Activated CD4-positive, alpha-beta T cell treated with anti-CD3 and anti-CD28 coated beads for 48 hours (primary cell): ENCODE measurements around the gene GABRG3.
A peak's percentile ranks its signal among the peaks of the same experiment; 100 is the strongest.
"Not testable (repeated sequence)": the region's sequence is repeated elsewhere in the genome, so short reads cannot be mapped to it uniquely, and the experiment has no call there.

ENCODE experiments used
- DNase-seq: peaks from one replicate; pipeline ENCODE4 v3.0.0-alpha.2; 2020

Gene GABRG3

DNA sequence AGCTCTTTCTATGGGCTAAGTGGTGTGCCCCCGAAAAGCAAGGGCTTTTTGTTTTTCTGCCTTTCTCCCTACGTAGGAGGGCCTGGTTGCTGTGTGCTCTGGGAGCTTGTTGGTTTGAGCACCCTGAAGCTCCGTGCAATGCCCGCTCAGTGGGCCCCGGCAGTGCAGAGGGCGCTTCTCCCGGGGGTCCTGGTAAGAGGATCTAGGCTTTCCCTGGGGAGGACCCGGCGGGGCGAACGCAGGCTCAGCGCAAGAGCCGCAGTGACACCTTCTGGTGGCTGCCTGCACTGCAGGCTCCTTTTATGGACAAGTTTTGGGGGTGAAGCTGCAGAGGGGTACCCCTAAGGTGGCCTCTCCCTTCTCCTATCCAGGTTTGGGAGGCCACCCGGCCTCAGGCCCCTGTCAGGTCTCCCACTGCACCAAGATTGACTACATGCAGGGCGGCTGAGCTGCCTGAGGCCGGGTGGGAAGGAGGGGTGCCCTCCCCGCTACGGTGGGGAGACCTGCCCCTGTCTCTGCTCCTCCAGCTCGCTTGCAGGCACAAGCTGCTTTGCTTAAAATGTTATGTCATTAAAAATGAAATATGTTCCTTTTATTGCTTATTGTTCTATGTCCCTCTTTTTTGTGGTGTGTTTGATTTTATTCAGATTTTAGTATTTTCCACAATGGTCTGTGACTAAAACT lies 387.9 kb downstream of the GABRG3 start:
- DNase-seq: peak; percentile 32

DNA sequence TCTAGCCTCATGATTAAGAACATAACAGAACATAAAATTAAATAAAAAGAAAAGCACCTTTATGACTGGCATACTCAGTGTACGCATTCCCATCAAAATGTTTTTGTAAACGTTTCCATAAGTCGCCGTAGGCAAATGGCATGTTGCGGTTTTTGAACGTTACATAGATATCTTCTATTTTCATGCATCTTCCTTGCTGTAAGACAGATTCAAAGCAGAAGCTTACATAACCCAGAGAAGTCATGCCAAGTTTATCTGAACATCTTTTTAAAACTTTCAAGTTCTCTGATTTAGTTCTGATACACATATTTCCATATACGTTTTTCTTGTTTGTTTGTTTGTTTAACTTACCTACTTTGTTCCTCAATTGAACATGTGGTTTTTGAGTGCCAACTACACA lies 388.6 kb downstream of the GABRG3 start:
- no peak for DNase-seq

DNA sequence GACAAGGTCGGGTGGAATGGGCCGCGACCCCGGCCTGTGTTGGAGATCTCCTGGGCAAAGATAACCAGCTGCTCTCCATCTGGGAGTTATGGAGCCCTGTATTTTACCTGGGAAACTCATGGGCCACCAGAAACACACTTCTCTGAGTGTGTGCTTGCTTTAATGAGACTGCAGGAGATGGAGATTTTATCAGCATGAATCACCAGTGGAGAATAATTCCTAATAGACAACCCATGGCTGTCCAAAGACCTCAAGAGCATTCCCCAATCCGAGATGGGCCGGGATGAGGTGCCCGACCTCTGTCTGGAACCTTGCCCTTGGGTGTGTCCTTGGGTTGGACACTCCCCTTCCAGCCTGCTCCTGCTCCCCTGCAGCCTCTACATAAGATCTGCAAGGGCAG lies 389.3 kb downstream of the GABRG3 start:
- DNase-seq: no peak

DNA sequence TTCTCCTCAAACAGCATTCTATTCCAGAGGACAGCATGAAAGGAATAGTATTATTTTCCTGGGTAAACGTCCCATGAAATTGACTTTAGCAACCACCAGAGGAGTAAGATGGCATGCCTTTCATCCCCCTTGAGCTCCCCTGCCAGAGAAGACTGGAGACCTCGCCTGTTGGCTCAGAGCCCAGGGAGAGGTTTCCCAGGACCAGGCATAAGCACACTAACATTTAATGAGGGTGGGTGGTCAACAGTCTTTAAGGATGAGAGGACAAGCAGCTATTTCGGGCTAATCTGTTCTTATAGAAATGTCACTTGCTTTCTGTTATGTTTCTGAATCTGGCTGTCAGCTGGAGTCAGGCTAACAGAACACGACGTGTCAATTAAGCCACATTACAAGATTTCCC lies 390.5 kb downstream of the GABRG3 start:
- no peak for DNase-seq

DNA sequence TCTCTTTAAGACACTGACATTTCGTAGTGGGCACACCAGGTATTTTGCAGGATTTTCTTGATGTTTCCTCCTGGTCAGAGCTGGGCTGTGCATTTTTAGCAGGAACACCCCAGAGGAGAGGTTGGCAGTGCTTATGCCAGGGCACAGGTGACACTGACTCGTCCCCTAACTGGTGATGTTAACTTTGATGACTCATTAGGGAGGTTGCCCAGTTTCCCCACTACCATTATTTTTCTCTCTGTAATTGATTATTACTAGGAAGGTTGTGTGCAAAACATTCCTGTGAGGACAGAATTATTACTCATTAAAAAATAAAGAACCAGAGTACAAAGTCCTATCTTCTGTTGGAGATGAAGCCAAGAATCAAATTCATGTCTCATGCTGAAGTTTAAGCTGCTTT lies 394.5 kb downstream of the GABRG3 start:
- no peak for DNase-seq

DNA sequence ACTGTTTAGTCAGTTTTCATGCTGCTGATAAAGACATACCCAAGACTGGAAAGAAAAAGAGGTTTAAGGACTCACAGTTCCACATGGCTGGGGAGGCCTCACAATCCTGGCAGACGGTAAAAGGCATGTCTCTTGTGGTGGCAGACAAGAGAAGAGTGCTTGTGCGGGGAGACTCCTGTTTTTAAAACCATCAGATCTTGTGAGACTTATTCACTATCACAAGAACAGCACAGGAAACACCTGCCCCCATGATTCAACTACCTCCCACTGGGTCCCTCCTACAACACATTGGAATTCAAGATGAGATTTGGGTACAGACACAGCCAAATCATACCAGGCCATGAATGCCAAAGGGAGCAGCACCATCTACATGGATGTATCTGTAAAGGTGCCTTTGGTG lies 406.4 kb downstream of the GABRG3 start:
- DNase-seq: not testable (repeated sequence)

DNA sequence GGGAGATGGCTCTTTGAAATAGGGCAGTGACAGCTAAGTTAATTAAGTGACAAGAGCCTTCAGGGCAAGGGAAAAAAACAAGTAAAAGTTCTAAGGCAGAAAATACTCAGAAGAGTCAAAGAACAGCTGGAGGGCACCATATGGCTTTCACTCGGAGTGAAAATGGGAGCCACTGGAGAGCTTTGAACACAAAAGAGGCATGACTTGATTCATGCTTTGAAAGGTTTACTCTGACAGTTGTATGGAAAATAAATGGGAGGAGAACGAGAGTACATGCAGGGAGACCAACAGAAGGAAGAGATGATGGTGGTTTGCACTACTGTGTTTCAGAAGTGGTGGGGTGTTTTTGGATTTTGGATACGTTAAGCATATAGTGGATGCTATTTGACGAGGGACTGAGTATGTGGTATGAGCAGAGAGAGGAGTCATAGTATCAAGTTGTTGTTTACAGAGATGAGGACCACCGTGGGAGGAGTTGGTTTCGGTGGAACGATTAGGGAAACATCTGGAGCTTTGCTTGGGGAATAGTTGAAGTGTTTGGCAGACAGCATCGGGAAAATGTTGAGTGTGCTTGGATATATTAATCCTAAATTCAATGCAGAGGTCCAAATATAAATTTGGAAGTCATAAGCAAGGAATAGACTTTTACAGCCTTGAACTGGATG lies 411.5 kb downstream of the GABRG3 start:
- no peak for DNase-seq

DNA sequence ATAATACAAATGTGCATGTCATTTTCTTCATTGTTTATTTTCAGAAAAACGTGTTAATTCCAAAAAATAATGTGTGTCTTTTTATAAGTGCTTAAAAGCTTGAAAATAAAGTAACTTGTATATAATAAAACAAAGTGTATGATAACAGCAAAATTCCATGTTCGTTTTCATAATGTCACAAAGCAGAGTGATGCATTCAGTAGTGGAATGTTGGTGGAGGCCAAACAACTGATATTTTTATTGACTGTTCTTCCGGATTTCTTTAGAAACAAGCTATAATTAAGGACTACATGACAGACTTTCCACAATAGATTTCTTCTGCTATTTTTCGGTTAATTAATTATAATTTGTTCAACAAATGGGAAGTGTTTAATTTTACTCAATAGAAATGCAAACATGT lies 412.7 kb downstream of the GABRG3 start:
- DNase-seq: no peak

DNA sequence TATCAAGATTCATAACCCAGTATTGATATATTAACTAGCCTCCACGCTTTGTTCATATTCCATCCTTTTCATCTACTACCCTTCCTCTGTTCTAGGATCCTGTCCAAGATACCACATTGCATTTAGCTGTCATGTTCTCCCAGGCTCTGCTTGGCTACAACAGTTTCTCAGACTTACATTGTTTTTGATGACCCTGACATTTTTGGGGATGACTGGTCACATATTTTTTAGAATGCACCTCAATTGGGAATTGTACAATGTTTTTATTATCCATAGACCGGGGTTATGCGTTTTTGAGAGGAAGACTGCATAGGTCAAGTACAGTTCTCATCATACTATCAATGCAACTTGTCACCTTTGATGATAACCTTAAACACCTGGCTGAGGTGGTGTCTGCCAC lies 421.2 kb downstream of the GABRG3 start:
- DNase-seq: no peak

DNA sequence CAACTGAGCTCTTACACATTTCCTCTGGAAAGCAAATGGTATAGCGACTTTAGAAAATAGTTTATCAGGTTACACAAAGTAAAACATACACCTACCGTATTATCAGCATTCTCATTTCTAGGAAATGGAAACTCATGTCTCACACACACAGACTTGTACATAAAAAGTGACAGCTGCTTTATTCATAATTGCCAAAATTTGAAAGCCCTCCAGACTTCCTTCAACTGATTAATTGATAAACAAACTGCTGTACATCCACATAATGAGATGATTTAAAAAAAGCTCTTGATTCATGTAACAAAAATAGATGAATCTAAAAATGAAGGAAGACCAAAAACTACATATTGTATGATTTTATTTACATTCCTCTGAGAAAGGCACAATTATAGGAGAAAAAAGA lies 425.5 kb downstream of the GABRG3 start:
- DNase-seq: no peak

DNA sequence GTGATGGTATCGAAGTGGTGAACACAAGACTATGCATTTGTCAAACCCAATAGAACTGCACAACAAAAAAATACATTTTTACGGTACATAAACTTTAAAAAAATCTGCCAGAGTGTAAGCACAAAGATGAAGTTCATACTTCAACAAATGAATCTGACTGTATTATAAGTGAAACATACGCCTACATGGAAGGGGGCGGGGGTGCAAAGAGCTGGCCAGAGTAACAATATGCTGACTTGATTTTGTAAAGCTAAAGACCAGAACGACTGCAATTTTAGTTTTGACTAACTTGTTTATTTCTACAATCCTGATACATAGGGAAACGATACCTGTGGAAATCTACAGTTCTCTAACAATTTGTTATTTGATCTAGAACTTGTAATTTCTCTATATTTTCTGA lies 426.0 kb downstream of the GABRG3 start:
- DNase-seq: no peak

DNA sequence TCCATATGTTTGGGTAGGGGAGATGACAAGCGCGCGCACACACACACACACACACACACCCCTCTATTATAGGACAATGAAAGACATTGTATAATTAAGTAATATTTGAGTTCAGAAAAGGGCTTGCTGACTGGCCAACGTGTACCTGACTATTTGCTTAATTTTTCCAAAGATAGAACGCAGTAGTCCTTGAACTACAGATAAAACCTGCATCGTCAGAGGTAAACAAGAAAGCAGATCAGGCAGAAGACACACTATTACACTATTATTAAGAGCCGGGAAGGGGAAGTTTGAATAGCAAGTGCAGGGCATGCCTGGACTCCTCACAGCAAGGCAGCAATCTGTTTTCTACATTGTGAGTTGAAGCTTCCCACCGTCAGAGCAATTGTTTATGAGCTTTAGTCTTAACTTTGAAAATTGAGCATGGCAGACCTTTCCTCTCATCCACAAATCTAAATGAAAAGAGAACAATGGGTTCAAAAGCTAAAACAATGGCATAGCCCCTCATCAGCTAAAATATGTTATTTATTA lies 427.7 kb downstream of the GABRG3 start:
- no peak for DNase-seq

DNA sequence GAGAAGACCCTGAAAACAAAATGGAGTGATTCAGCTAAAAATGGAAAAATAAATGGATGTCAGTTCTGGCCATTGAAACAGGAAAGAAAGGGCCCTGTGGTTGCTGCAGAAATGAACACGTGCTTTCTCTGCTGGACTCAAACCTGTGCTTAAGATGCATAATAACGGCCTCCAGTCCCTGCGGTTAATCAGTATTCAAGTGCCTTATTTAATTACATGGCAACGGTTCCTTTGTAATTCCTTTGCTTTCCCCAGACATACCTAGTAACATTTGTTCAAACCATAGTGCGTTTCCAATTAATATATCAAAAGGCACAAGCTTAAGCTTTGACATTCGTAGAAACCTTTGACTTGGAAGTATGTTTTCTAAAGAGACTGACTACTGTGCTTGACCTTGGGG lies 428.3 kb downstream of the GABRG3 start:
- DNase-seq: no peak

DNA sequence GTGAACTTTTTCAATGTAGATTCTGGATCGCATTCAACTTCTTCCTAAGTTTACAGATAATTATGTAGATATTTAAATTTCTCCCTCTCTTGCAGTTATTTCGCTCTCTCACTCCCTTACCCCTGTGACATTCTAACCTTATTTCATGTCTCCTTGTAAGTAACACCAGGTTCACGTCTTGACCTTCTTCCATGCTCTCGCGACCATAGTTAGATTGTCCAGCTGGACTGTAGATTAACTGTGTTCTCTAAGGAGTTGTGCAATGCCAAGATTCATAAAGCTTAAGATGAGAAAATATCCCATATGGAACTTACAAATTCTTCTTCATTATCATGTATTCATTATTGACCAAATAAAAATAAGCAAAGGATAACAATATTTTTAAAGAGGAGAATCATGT lies 430.5 kb downstream of the GABRG3 start:
- no peak for DNase-seq

DNA sequence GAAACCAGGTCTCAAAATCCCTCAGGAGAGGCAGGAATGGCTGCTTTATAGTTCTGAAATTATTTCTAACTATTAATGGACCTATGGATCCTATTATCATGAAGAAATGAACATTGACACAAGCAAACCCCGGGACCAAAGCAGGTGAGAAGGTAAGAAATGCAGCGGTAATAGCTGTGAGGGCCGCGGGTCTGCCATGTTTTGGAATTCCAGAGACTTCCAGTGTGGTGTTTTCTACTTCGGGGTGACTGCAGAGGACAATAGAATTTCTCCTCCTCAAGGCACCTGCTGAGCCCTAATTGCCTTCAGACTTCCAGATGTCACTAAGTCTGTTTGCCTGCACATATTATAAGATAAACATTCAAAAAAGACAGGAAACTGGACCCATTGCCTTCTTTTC lies 437.4 kb downstream of the GABRG3 start:
- no peak for DNase-seq

DNA sequence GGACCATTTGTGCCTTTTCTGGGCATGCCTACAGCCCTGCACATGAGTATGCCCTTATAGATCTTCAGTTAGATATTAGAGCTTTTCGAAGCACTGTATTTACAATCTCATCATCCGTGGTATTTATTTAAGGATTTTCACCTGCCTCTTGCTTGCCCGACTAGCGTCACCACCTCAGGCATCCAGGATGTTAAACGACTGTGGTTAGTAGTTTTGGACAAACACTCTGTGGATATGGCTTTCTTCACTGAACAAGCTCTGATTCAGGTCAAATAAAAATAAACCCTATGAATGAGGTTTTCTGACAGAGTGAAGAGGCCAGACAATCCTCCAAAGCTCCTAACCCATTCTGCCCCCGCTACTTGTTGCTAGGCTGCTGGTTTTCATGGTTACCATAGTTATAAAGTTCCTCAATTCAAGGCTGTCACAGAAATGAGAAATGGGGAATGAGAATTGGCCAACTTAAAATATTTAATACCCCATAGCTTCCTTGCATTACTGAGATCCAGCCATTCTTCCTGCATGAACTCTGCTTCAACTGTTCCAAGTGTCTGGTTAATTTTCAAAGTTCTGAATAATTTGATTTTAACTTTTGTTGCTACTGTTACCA lies 440.1 kb downstream of the GABRG3 start:
- DNase-seq: no peak

DNA sequence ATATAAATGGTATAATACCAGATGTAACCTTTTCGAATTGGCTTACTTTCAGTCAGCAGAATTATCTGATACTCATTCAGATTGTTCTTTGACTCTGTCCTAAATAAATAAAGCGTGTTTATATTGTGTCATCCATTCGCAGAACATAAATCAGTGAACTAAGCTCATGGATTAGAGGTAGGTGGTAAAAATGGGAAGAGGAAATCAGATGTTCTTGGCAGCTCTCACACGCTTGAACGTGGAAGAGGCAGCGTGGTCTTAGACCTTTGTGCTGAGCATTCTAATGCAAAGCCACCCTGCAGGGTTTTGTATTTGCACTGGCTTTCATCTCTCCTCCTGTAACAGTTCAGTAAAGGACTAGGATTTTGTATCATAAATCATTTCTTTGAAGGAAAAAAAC lies 441.4 kb downstream of the GABRG3 start:
- DNase-seq: no peak

DNA sequence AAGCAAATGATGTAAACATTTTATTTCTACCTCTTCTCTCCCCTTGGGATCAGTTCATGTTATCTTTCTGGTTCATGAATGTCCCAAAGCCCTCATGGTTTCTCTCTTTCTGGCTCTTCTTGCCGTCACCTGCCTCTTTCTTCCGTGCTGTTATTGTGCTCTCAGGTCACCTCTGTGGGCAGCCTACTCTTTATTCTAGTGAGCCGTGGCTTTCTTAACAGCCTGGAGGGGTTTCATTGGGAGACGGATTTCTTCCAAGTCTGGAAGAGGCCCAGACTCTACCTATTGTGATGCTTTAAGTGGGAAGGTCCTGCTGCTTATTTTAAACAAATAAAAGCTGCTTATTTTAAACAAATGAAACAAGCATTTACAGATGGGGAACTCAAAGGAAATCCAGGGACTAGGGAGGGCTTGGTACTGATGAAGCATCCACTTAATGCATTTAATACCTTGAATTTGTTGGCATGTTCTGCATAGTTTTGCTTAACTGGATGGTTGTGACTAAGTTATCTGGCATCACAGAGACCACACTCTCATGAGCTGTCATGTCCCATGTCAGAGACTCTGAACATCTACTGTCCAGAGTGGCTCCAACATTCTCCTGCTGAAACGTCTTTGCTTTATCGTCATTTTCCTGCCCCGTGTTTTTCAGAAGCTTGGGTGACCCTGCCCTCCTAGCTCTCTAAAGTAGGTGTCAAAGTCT lies 443.3 kb downstream of the GABRG3 start:
- DNase-seq: no peak

DNA sequence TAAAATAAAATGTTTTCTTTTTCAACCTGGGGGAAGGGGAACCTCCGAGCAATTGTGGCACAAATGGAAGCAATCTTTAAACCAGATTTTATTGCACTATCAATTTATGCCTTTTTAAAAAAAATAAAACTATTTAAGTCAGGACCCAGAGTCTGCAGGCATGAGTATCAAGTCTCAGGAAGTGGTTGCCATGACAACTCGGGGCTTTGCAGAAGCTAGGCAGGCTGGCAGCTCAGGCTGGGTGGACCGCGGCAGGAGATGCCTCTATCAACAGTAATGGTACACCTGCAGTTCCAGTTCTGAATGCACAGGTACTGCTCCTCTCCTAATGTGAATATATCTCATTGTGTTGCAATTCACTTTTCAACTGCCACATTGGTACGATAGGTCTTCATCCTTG lies 447.7 kb downstream of the GABRG3 start:
- DNase-seq: no peak

DNA sequence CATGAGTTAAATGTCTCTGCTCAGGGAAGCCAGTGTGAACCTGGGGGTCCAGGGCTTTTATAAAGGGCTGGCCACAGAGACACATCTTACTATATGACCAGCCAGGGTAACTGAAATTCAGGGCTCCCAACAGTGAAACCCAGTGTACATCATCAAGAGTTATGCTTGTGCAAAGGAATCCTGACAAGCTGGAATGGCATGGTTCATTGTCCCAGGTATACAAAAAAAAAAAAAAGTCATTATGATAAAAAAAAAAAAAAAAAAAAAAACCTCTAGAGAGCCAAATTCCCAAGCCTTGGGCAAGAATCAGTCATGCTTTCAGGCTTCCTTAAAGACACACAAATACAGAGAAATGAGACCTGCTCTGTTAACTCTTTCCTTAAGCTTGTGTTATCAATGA lies 452.0 kb downstream of the GABRG3 start:
- no peak for DNase-seq

DNA sequence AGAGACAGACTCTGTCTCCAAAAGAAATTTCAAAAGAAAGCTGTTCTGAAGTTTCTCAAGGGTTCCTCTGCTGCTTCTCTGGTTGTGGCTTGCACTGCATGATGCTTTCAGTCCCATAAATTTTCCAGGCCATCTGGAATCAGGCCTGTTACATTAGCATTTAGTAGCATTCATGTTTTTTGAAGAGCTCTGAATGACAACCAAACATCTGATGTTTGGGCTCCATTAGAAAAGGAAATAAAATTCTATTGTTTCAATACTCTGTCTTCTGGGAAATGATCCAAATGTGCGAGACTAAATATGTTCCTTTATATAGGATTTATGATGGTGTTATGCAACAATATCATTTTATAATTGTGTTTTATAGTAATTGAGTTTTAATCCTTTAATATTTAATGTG lies 455.8 kb downstream of the GABRG3 start:
- DNase-seq: no peak

DNA sequence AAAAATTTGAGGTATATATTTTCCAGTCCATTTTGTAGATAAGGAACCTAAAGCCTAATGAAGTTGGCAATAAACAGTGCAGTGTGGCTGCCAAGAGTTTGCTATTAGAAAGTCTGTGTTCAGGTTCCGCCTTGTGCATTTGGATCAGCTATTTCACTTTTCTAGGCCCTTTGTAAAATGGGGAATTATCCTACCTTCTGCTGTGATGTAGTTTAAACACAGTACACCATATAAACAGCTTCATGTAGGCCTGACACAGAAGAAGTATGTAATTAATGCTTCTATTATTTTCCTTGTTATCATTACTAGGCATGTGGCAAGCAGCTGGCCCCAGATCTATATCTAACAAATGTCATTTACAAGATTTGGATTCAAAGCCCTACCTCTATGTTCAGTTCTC lies 456.3 kb downstream of the GABRG3 start:
- no peak for DNase-seq

DNA sequence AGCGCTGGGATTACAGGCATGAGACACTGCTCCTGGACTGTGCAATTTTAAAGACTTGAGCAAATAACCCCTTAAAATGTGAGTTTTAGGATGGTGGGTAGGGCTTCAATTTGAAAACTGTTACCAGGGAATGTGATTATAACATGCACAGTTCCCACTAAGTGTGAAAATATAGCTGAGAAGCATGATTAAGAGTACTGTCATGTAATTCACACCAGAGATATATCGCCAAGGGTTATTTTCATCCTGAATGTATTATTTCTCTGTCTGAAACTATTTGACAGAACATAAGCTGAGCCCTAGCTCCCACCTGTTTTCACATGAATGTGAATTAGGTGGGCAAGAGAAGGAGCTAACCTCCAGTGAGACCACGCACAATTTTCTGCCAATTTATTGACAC lies 457.2 kb downstream of the GABRG3 start:
- no peak for DNase-seq

DNA sequence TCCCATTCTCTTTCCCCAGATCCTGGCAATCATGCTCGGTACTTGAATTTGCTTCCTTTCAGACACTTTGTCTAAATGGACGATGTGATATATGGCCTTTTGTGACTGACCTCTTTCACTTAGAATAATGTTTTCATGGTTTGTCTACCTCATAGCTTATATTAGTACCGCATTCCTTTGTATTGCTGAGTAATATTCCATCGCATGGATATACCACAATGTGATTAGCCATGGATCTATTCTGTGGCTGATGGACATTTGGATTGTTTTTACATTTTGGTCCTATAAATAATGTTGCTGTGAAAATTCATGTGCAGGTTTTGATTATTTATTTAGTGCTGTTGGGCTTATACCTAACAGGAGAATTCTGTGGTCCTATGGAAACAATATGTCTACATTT lies 458.6 kb downstream of the GABRG3 start:
- DNase-seq: no peak
